ENCODE data around the gene ZBTB38. TPM values are rescaled to one million over a fixed set of nuclear protein-coding genes. Genes with fewer than 3 reads are reported as not detected.

ZBTB38 gene
- total RNA-seq, 6 experiments from 2014 or later: 146 to 172 (median 158) TPM

GRCh38 chr3:141375381-141376301 lies 7.3 kb downstream of the ZBTB38 start:
- H3K4me3 Mint-ChIP-seq: no peak overlapping the region
- H3K36me3 Mint-ChIP-seq (ENCODE audit: low read depth): peaks cover 80% of the 10 kb centered on the region
- DNase-seq: no peak
- TF ChIP-seq CTCF (IDR thresholded peaks at IDR 0.05): no peak
- peak overlapping the region; percentile 35 for H3K27ac Mint-ChIP-seq
- peaks cover 75% of the 10 kb centered on the region for H3K4me1 Mint-ChIP-seq (ENCODE audit: low read depth)
- 0 out of 2 replicates have a peak, but pooled peaks cover under 1% of the 10 kb centered on the region for H3K9me3 Mint-ChIP-seq
- H3K27me3 Mint-ChIP-seq (ENCODE audit: insufficient read depth): no peaks in the 10 kb centered on the region; the same call in none of the 2 replicates

GRCh38 chr3:141377377-141377776 lies 9.1 kb downstream of the ZBTB38 start:
- H3K36me3 Mint-ChIP-seq (ENCODE audit: low read depth): peaks cover 82% of the 10 kb centered on the region
- no peaks in the 10 kb centered on the region; the same call in none of the 2 replicates for H3K27me3 Mint-ChIP-seq (ENCODE audit: insufficient read depth)
- peaks cover 80% of the 10 kb centered on the region for H3K4me1 Mint-ChIP-seq (ENCODE audit: low read depth)
- no peak overlapping the region for H3K4me3 Mint-ChIP-seq
- no peaks in the 10 kb centered on the region for H3K9me3 Mint-ChIP-seq
- TF ChIP-seq CTCF (IDR thresholded peaks at IDR 0.05): no peak
- no peak overlapping the region for H3K27ac Mint-ChIP-seq
- no peak for DNase-seq

GRCh38 chr3:141378556-141378955 lies 10.3 kb downstream of the ZBTB38 start:
- Mint-ChIP-seq H3K27me3 (ENCODE audit: insufficient read depth) (no peaks in the 10 kb centered on the region; the same call in none of the 2 replicates), H3K4me1 (ENCODE audit: low read depth) (peaks cover 80% of the 10 kb centered on the region), H3K27ac (peak overlapping the region; percentile 36; the same call in 1 of the 2 replicates), H3K4me3 (no peak overlapping the region), H3K36me3 (ENCODE audit: low read depth) (peaks cover 77% of the 10 kb centered on the region), H3K9me3 (no peaks in the 10 kb centered on the region)
- no peak for TF ChIP-seq CTCF (IDR thresholded peaks at IDR 0.05)
- no peak for DNase-seq

GRCh38 chr3:141379250-141379966 lies 11.1 kb downstream of the ZBTB38 start:
- Mint-ChIP-seq H3K4me3 (no peak overlapping the region), H3K4me1 (ENCODE audit: low read depth) (peaks cover 80% of the 10 kb centered on the region), H3K36me3 (ENCODE audit: low read depth) (peaks cover 74% of the 10 kb centered on the region), H3K27ac (no peak overlapping the region), H3K9me3 (no peaks in the 10 kb centered on the region), H3K27me3 (ENCODE audit: insufficient read depth) (no peaks in the 10 kb centered on the region; the same call in none of the 2 replicates)
- no peak for DNase-seq
- TF ChIP-seq CTCF (IDR thresholded peaks at IDR 0.05): no peak

GRCh38 chr3:141380279-141380678 lies 12.0 kb downstream of the ZBTB38 start:
- TF ChIP-seq CTCF (IDR thresholded peaks at IDR 0.05): no peak
- H3K36me3 Mint-ChIP-seq (ENCODE audit: low read depth): peaks cover 72% of the 10 kb centered on the region
- peaks cover 80% of the 10 kb centered on the region for H3K4me1 Mint-ChIP-seq (ENCODE audit: low read depth)
- H3K27ac Mint-ChIP-seq: 0 out of 2 replicates have a peak overlapping the region, but pooled peaks have one; percentile 19
- H3K9me3 Mint-ChIP-seq: no peaks in the 10 kb centered on the region
- DNase-seq: no peak
- H3K27me3 Mint-ChIP-seq (ENCODE audit: insufficient read depth): no peaks in the 10 kb centered on the region; the same call in none of the 2 replicates
- no peak overlapping the region for H3K4me3 Mint-ChIP-seq

Measured in HFFc6 (cell line).